Mesothelial cell of epicardium (in vitro differentiated cells): ENCODE data around the gene ABTB1. TPM values are rescaled to one million over a fixed set of nuclear protein-coding genes. Genes with fewer than 3 reads are reported as not detected.

Experiments used
- DNase-seq, 2 experiments: peaks; one replicate each; pipeline ENCODE4 v3.0.0; 2021; ENCODE audit warnings: low spot score in 2 of 2; ENCODE audit not compliant: unreplicated experiment in 2 of 2
- H3K27ac Mint-ChIP-seq: 2 replicates; pipeline ENCODE4 v1.8.0; 2021; ENCODE audit warnings: mixed read lengths
- H3K27me3 Mint-ChIP-seq: 2 replicates; pipeline ENCODE4 v1.8.0; 2021; ENCODE audit warnings: low read depth, mixed read lengths
- H3K36me3 Mint-ChIP-seq: 2 replicates; pipeline ENCODE4 v1.8.0; 2021; ENCODE audit warnings: mixed read lengths
- H3K4me1 Mint-ChIP-seq: 2 replicates; pipeline ENCODE4 v1.8.0; 2021; ENCODE audit warnings: mixed read lengths
- H3K4me3 Mint-ChIP-seq: 2 replicates; pipeline ENCODE4 v1.8.0; 2021; ENCODE audit warnings: mild to moderate bottlenecking, moderate library complexity, mixed read lengths
- H3K9me3 Mint-ChIP-seq: 2 replicates; pipeline ENCODE4 v1.8.0; 2021; ENCODE audit warnings: mixed read lengths
- total RNA-seq: library from RNA; stranded (reverse); gene quantifications from 3 replicates; pipeline ENCODE4 v1.2.1, GENCODE V29; 2021
- TF ChIP-seq, protein P1 (sequence below): fragments of 200-600 bp; sonication (generic); IDR thresholded peaks from one replicate; pipeline ENCODE4 v1.5.0; 2021; ENCODE audit warnings: antibody characterized with exemption; ENCODE audit not compliant: unreplicated experiment

The ABTB1 gene
- total RNA-seq, 1 donor from 2014 or later = 15.9 TPM

DNA sequence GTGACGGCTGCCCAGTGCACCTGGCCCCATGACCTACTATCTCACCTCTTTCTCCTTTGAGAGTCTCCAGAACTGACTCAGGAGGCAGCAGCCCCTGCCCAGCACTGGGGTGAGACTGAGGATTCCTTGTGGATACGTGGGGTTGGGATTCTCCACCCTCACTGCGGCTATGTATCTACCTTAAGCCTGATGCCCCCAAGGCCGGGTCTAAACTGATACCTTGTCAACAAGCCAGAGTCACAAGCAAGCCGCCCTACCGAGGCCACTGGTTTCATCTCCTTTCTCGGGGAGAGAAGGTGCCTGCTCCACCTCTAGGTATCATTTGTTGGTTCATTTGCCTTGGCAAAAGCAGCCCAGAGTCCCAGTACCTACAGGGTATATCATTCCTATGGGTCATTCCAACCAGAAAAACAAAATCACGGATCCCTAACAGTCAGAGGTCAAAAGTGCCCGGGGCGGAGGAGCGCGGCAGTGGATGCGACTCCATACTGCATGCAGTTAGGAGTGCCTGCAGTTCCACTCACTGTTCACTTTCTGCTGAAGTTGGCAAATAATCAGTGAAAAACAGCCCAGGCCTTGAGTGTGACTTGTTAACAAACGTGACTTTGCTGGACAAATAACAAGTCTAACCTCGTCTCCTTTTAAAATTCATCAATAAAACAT lies 47.5 kb downstream of the ABTB1 start:
- no peaks in the 10 kb centered on the region for H3K27me3 Mint-ChIP-seq
- peaks cover 17% of the 10 kb centered on the region for H3K4me1 Mint-ChIP-seq

DNA sequence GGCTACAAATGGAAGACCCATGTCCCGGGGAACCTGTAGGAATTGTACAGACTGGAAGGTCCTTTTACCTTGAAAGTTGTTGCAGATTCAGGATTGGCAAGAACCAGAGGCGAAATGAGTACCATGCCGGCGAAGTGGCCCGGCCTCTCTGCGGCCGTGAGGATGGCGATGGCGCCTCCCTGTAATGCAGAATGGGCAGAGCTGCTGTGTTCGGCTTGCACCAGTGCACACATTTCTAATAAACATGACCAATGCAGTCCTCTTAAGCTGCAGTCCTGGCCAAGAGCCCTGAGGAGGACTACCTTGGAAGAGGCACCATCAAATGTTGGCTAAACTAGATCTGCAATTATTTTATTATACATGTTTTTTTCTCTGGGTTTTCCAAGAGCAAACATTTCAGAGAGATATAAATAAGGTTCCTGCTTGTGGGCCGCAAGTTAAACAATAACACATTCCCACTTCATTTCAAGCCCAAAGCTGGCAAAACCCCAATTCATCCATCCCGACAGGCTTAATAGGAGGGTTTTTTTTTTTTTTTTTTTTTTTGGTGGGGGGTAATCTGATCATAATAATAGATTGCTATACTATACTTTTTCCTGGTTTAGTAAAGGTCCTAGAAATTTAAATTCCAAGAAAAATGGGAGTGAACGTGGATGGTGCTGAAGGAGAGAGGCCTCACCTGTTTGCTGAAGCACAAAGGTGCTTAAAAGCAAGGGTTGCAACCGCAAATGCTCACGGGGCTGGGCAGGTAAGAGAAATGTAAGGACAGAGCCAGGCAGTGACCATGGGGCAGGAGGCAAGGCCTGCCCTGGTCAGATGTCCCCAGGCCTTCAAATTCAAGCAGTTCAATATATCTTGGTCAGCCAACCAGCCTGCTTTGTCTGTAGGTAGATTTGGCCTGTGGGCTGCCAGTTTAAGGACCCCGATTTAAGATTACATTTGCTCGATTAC lies 48.5 kb downstream of the ABTB1 start:
- no peaks in the 10 kb centered on the region for H3K36me3 Mint-ChIP-seq

More for the DNA sequence above, 47.5 kb downstream of the ABTB1 start:
- H3K27ac Mint-ChIP-seq = no peak overlapping the region
- TF ChIP-seq, protein P1, sequence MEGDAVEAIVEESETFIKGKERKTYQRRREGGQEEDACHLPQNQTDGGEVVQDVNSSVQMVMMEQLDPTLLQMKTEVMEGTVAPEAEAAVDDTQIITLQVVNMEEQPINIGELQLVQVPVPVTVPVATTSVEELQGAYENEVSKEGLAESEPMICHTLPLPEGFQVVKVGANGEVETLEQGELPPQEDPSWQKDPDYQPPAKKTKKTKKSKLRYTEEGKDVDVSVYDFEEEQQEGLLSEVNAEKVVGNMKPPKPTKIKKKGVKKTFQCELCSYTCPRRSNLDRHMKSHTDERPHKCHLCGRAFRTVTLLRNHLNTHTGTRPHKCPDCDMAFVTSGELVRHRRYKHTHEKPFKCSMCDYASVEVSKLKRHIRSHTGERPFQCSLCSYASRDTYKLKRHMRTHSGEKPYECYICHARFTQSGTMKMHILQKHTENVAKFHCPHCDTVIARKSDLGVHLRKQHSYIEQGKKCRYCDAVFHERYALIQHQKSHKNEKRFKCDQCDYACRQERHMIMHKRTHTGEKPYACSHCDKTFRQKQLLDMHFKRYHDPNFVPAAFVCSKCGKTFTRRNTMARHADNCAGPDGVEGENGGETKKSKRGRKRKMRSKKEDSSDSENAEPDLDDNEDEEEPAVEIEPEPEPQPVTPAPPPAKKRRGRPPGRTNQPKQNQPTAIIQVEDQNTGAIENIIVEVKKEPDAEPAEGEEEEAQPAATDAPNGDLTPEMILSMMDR = no peak
- no peak overlapping the region for H3K4me3 Mint-ChIP-seq
- DNase-seq = no peak
- H3K9me3 Mint-ChIP-seq = peaks cover 12% of the 10 kb centered on the region
- no peaks in the 10 kb centered on the region for H3K36me3 Mint-ChIP-seq

DNA sequence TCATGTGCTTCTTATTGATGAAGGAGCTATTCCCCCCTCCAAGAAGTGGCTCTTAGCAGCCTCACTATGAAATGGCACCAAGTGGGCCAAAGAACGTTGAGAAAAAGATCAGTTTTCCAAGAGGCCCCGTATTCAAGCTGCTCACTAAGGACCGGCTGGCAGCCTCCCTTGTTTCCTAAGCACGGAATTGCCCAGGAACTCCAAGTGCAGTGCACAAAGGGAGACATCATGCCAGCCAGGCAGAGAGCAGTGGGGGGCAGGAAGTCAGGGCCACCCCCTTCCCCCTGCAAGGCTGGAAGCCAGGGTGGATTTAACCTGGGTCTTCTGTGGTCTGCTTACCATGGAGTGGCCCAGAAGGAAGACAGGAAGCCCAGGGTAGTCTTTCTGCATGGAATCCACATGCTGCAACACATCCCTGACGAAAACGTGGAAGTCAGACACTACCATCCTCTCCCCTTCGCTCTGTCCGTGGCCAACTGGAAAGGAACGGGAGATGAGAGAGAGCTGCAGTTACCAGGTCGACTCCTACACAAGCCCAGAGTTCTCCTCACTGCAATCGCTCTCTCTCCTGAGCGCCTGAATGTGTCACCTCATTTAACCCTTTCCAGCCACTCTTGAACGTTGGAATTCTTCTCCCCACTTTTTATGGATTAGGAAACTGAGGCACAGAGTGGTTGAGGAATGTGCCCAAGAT lies 49.5 kb downstream of the ABTB1 start:
- no peak for DNase-seq
- Mint-ChIP-seq H3K27me3 (peaks cover 2% of the 10 kb centered on the region), H3K36me3 (no peaks in the 10 kb centered on the region), H3K9me3 (peaks cover 15% of the 10 kb centered on the region), H3K27ac (no peak overlapping the region), H3K4me3 (no peak overlapping the region), H3K4me1 (peaks cover 15% of the 10 kb centered on the region)
- TF ChIP-seq, protein P1 = no peak

More for the DNA sequence above, 48.5 kb downstream of the ABTB1 start:
- no peak overlapping the region for H3K27ac Mint-ChIP-seq
- no peaks in the 10 kb centered on the region for H3K27me3 Mint-ChIP-seq
- DNase-seq = no peak
- H3K9me3 Mint-ChIP-seq = peaks cover 15% of the 10 kb centered on the region
- no peak overlapping the region for H3K4me3 Mint-ChIP-seq
- TF ChIP-seq, protein P1 = no peak
- H3K4me1 Mint-ChIP-seq = peaks cover 15% of the 10 kb centered on the region

DNA sequence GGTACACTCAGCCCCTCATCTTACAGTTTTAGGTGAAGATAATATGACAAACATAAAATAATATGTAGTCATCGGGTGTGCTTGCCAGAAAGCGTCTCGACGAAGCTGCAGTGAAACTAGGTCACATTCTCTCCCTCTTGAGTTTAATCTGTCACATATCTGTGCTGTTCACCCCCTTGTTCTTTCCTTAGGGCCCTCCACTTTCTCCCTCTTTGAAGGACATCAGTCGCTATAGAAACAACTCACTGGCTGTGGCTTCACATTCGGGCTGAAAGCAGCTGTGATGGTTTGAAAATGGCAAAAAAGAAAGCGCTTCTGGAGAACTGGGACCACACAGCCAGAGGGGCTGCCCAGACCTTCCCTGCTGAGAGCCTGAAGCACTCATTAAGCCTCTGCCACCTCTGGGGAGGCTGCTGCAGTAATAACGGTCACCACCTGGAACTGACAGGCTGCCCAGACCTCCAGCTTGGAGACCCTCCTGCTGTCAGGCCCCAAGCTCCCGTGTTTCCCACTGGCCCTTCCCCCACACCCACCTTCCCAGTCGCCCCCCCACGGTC lies 50.3 kb downstream of the ABTB1 start:
- TF ChIP-seq, protein P1 = no peak
- Mint-ChIP-seq H3K4me3 (no peak overlapping the region), H3K27me3 (peaks cover 2% of the 10 kb centered on the region), H3K9me3 (peaks cover 15% of the 10 kb centered on the region), H3K27ac (no peak overlapping the region), H3K4me1 (peaks cover 10% of the 10 kb centered on the region), H3K36me3 (no peaks in the 10 kb centered on the region)
- no peak for DNase-seq

DNA sequence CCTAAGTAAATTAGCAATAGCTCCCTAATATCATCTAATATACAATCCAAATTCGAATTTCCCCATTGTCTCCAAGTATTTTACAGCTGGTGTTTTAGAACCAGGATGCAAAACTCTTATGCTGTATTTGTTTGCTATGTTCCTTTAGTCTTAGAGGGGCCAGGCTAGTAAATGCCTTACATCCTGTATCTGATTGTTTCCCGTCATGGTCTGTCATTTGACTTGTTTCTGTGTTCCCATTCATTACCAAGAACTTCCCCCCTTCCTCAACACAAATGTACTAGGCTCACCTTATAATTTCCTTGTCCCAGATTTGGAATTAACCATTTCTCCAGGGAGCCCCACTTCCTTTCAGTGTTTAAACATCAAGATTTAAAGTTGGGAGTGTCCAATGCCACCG lies 54.1 kb downstream of the ABTB1 start:
- Mint-ChIP-seq H3K27ac (no peak overlapping the region), H3K4me1 (peaks cover 4% of the 10 kb centered on the region), H3K9me3 (peaks cover 15% of the 10 kb centered on the region), H3K36me3 (no peaks in the 10 kb centered on the region), H3K4me3 (no peak overlapping the region), H3K27me3 (peaks cover 4% of the 10 kb centered on the region)
- no peak for DNase-seq
- TF ChIP-seq, protein P1 = no peak
